ENCODE data around the gene ALDOA. TPM values are rescaled to one million over a fixed set of nuclear protein-coding genes. Genes with fewer than 3 reads are reported as not detected.

The ALDOA gene
- total RNA-seq, 4 donors from 2014 or later: 1,024 to 1,551 (median 1,380) TPM

- WGBS, 2 donors: 74 to 76% methylated on average over 8 to 11 of the region's 24 CpGs
- no peak for TF ChIP-seq POLR2A (IDR thresholded peaks at IDR 0.05)
- TF ChIP-seq CTCF (IDR thresholded peaks at IDR 0.05): no peak
- Histone ChIP-seq H3K4me3 (no peak overlapping the region), H3K36me3 (peaks cover 30 to 89% (median 42%) of the 10 kb centered on the region in 3 donors), H3K27ac (no peak overlapping the region), H3K9me3 (no peaks in the 10 kb centered on the region), H3K4me1 (peaks cover 3 to 36% (median 6%) of the 10 kb centered on the region in 3 donors), H3K27me3 (no peaks in the 10 kb centered on the region)
- DNase-seq: no peak
- intact Hi-C loops (cut with DNase I): no loop called here
These were observed 17.9 kb downstream of the ALDOA start for GRCh38 chr16:30083216-30084055.

- no peaks in the 10 kb centered on the region for H3K9me3 ChIP-seq
- WGBS, 2 donors: 82 to 86% methylated on average over 8 to 9 of the region's 18 CpGs
- DNase-seq: no peak
- no peak overlapping the region for H3K4me3 ChIP-seq
- intact Hi-C loops (cut with DNase I): no loop called here
- no peaks in the 10 kb centered on the region for H3K27me3 ChIP-seq
- H3K4me1 ChIP-seq: peaks cover 8 to 36% (median 9%) of the 10 kb centered on the region in 3 donors
- H3K27ac ChIP-seq: peak overlapping the region in 2 of 4 donors; percentile 52 to 62
- TF ChIP-seq CTCF (IDR thresholded peaks at IDR 0.05) (no peak), POLR2A (IDR thresholded peaks at IDR 0.05) (no peak)
- H3K36me3 ChIP-seq: peaks cover 30 to 81% (median 42%) of the 10 kb centered on the region in 3 donors
These were observed 18.7 kb downstream of the ALDOA start for GRCh38 chr16:30084096-30084815.

- DNase-seq: no peak
- WGBS, 2 donors: 32 to 80% methylated on average over 1 to 3 of the region's 17 CpGs
- no peak for TF ChIP-seq POLR2A (IDR thresholded peaks at IDR 0.05)
- TF ChIP-seq CTCF (IDR thresholded peaks at IDR 0.05): no peak
- peaks cover 30 to 76% (median 42%) of the 10 kb centered on the region in 3 donors for H3K36me3 ChIP-seq
- intact Hi-C loops (cut with DNase I): no loop called here
- H3K4me3 ChIP-seq: no peak overlapping the region
- no peaks in the 10 kb centered on the region for H3K9me3 ChIP-seq
- peak overlapping the region in 2 of 4 donors; percentile 52 to 62 for H3K27ac ChIP-seq
- no peaks in the 10 kb centered on the region for H3K27me3 ChIP-seq
- H3K4me1 ChIP-seq: peaks cover 9 to 39% (median 10%) of the 10 kb centered on the region in 3 donors
These were observed 19.2 kb downstream of the ALDOA start for GRCh38 chr16:30084816-30085159.

- TF ChIP-seq POLR2A (IDR thresholded peaks at IDR 0.05) (no peak), CTCF (IDR thresholded peaks at IDR 0.05) (no peak)
- no peak for DNase-seq
- Histone ChIP-seq H3K27me3 (no peaks in the 10 kb centered on the region), H3K9me3 (no peaks in the 10 kb centered on the region), H3K4me3 (no peak overlapping the region), H3K27ac (peak overlapping the region in 2 of 4 donors; percentile 40 to 52), H3K36me3 (peaks cover 30 to 71% (median 42%) of the 10 kb centered on the region in 3 donors), H3K4me1 (peaks cover 11 to 43% (median 13%) of the 10 kb centered on the region in 3 donors)
- intact Hi-C loops (cut with DNase I): no loop called here
- 68 to 71% methylated on average over 3 of the region's 3 CpGs for WGBS, 2 donors
These were observed 19.7 kb downstream of the ALDOA start for GRCh38 chr16:30085247-30085646.

- no peak for DNase-seq
- H3K4me3 ChIP-seq: no peak overlapping the region
- H3K27me3 ChIP-seq: no peaks in the 10 kb centered on the region
- no peaks in the 10 kb centered on the region for H3K9me3 ChIP-seq
- peak overlapping the region in 2 of 4 donors; percentile 40 to 52 for H3K27ac ChIP-seq
- peaks cover 17 to 49% (median 19%) of the 10 kb centered on the region in 3 donors for H3K4me1 ChIP-seq
- 80 to 83% methylated on average over 1 of the region's 6 CpGs for WGBS, 2 donors
- TF ChIP-seq POLR2A (IDR thresholded peaks at IDR 0.05) (no peak), CTCF (IDR thresholded peaks at IDR 0.05) (no peak)
- intact Hi-C loops (cut with DNase I): no loop called here
- peaks cover 28 to 66% (median 39%) of the 10 kb centered on the region in 3 donors for H3K36me3 ChIP-seq
These were observed 20.3 kb downstream of the ALDOA start for GRCh38 chr16:30085820-30086219.

Data from esophagus squamous epithelium (tissue), 5 donors.